Left ventricle myocardium inferior (tissue), 1 donor: Measurements from ENCODE around the gene WDR17. TPM values are rescaled to one million over a fixed set of nuclear protein-coding genes. Genes with fewer than 3 reads are reported as not detected.

ENCODE experiments used
- DNase-seq: peaks from one replicate; pipeline ENCODE4 v3.0.0-alpha.2; 2020
- H3K27ac ChIP-seq: fragments of 200-600 bp; replicated peaks from 2 replicates; pipeline ENCODE4 v1.8.0; 2021
- H3K27me3 ChIP-seq: fragments of 200-600 bp; 2 replicates; pipeline ENCODE4 v1.8.0; 2021; ENCODE audit warnings: low read depth
- H3K36me3 ChIP-seq: fragments of 200-600 bp; 2 replicates; pipeline ENCODE4 v1.8.0; 2021
- H3K4me1 ChIP-seq: fragments of 200-600 bp; 2 replicates; pipeline ENCODE4 v1.8.0; 2021
- H3K4me3 ChIP-seq: fragments of 200-600 bp; 2 replicates; pipeline ENCODE4 v1.8.0; 2021; ENCODE audit warnings: mild to moderate bottlenecking, moderate library complexity
- H3K9me3 ChIP-seq: fragments of 200-600 bp; replicated peaks from 2 replicates; pipeline ENCODE4 v1.8.0; 2021
- intact Hi-C: fragments of 100-400 bp; cut with micrococcal nuclease; formaldehyde crosslinking; loops from one replicate; pipeline ENCODE4 v1.11.0; 2022
- total RNA-seq: library from RNA; stranded (reverse); fragmentation: NEBNext Ultra II Directional; extraction: Animal tissue kit (Norgen Biotek cat#: 25700); gene quantifications from one replicate; pipeline ENCODE4 v1.2.1, GENCODE V29; 2021
- TF ChIP-seq, protein P1 (sequence below): fragments of 200-600 bp; IDR thresholded peaks from 2 replicates; pipeline ENCODE4 v1.8.0; 2021; ENCODE audit warnings: antibody characterized with exemption, mild to moderate bottlenecking, borderline replicate concordance
- donor health status: DM: no; HTN: yes; CAD: no; lungs with severe emphysema.

Gene WDR17
- total RNA-seq, 1 donor from 2014 or later, result 0.38 TPM

- Histone ChIP-seq H3K27ac (no peak overlapping the region), H3K4me3 (no peak overlapping the region), H3K9me3 (no peaks in the 10 kb centered on the region), H3K27me3 (no peaks in the 10 kb centered on the region), H3K4me1 (no peaks in the 10 kb centered on the region), H3K36me3 (no peaks in the 10 kb centered on the region)
- intact Hi-C loops, result no loop called here
- DNase-seq, result no peak
- TF ChIP-seq, protein P1, sequence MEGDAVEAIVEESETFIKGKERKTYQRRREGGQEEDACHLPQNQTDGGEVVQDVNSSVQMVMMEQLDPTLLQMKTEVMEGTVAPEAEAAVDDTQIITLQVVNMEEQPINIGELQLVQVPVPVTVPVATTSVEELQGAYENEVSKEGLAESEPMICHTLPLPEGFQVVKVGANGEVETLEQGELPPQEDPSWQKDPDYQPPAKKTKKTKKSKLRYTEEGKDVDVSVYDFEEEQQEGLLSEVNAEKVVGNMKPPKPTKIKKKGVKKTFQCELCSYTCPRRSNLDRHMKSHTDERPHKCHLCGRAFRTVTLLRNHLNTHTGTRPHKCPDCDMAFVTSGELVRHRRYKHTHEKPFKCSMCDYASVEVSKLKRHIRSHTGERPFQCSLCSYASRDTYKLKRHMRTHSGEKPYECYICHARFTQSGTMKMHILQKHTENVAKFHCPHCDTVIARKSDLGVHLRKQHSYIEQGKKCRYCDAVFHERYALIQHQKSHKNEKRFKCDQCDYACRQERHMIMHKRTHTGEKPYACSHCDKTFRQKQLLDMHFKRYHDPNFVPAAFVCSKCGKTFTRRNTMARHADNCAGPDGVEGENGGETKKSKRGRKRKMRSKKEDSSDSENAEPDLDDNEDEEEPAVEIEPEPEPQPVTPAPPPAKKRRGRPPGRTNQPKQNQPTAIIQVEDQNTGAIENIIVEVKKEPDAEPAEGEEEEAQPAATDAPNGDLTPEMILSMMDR, result no peak
Measured at GRCh38 chr4:176142253-176142652, 76.6 kb downstream of the WDR17 start.

DNA sequence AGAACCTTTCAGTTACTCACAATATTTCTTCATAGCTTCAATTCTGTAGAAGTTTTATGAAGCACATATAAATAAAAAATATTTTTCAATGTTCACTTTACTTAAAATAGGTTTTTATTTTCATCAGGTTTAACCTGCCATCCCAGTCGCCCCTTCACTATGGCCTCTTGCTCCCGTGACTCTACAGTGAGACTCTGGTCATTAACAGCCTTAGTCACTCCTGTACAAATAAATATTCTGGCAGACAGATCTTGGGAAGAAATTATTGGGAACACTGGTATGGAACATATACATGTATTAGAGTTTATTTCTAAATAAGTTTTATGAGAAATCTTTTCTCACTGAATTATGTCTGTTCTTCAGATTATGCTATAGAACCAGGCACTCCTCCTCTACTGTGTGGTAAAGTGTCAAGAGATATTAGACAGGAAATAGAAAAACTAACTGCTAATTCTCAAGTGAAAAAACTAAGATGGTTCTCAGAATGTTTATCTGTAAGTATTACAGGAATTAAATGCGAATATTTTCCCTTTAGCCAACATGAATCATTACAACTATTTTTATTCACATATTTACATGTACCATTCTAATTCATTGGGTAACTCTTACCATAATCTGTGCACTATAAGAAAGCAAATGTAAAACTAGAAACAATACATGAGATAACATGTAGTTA, 84.2 kb downstream of the WDR17 start:
- intact Hi-C loops, result loop anchor here (5.0 to 10.0 kb wide), 2 partner anchors 125 to 187 kb away; no protein-coding TSS in a partner anchor
- peaks cover 6% of the 10 kb centered on the region for H3K4me1 ChIP-seq
- no peaks in the 10 kb centered on the region for H3K9me3 ChIP-seq
- no peak for DNase-seq
- TF ChIP-seq, protein P1, result no peak
- H3K27ac ChIP-seq, result no peak overlapping the region
- no peaks in the 10 kb centered on the region for H3K36me3 ChIP-seq
- H3K4me3 ChIP-seq, result no peak overlapping the region
- H3K27me3 ChIP-seq, result no peaks in the 10 kb centered on the region

- no peak for DNase-seq
- Histone ChIP-seq H3K9me3 (no peaks in the 10 kb centered on the region), H3K27ac (no peak overlapping the region), H3K4me3 (no peak overlapping the region), H3K36me3 (no peaks in the 10 kb centered on the region), H3K4me1 (peaks cover 6% of the 10 kb centered on the region), H3K27me3 (no peaks in the 10 kb centered on the region)
- TF ChIP-seq, protein P1, result peak; percentile 61
- intact Hi-C loops, result loop anchor here (5.0 to 10.0 kb wide), 2 partner anchors 124 to 187 kb away; no protein-coding TSS in a partner anchor
Measured at GRCh38 chr4:176150356-176150682, 84.7 kb downstream of the WDR17 start.

GRCh38 chr4:176150704-176151103, 85.1 kb downstream of the WDR17 start:
- no peak for DNase-seq
- H3K4me1 ChIP-seq, result peaks cover 6% of the 10 kb centered on the region
- no peaks in the 10 kb centered on the region for H3K36me3 ChIP-seq
- TF ChIP-seq, protein P1, result no peak
- H3K27ac ChIP-seq, result no peak overlapping the region
- intact Hi-C loops, result loop anchor here (5.0 to 10.0 kb wide), 2 partner anchors 124 to 187 kb away; no protein-coding TSS in a partner anchor
- H3K27me3 ChIP-seq, result no peaks in the 10 kb centered on the region
- H3K4me3 ChIP-seq, result no peak overlapping the region
- no peaks in the 10 kb centered on the region for H3K9me3 ChIP-seq

DNA sequence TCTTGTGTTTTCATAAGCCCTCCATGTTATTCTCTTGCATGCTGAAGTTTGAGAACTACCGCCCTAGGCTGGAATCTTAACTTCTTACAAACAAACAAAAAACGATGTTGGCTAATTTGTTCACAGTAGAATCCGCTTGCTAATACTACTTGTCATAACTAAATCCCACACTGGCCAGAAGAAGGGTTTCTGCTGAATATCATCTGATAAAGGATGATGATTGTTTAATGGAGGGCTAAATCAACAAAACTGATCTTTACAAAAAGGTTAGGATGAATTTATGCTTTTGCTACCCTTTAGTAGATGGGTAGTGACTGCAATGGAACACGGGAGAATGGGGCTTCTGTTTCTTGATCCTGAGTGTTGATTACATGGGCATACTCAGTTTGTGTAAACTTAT, 87.5 kb downstream of the WDR17 start:
- DNase-seq, result no peak
- intact Hi-C loops, result loop anchor here (5.0 to 10.0 kb wide), 2 partner anchors 122 to 184 kb away; no protein-coding TSS in a partner anchor
- H3K9me3 ChIP-seq, result no peaks in the 10 kb centered on the region
- no peak overlapping the region for H3K27ac ChIP-seq
- no peak overlapping the region for H3K4me3 ChIP-seq
- H3K4me1 ChIP-seq, result peaks cover 6% of the 10 kb centered on the region
- H3K36me3 ChIP-seq, result no peaks in the 10 kb centered on the region
- no peaks in the 10 kb centered on the region for H3K27me3 ChIP-seq
- TF ChIP-seq, protein P1, result no peak
